IMR-90 (cell line): ENCODE measurements around the gene DLL1. TPM values are rescaled to one million over a fixed set of nuclear protein-coding genes. Genes with fewer than 3 reads are reported as not detected.

Source experiments
- ATAC-seq: fragments of 200-7000 bp; cut with Tn5 transposase; 2 replicates; pipeline ENCODE4 v1.9.1; 2020; ENCODE audit warnings: low read depth, mild to moderate bottlenecking, moderate library complexity
- BruUV-seq: library from RNA; stranded (reverse); fragments of 400-500 nt; replicated peaks from 2 replicates; lab custom pipeline; 2021; lab: Mats Ljungman, UMichigan
- CTCF ChIA-PET: fragments of 300-600 bp; formaldehyde crosslinking; extraction: SDS; loops from one replicate; lab custom pipeline; 2021; ENCODE audit warnings: antibody characterized with exemption; lab: Yijun Ruan, JAX
- POLR2A ChIA-PET: fragments of 300-600 bp; sonication (Branson Sonifier 250); formaldehyde crosslinking; loops from one replicate; lab custom pipeline; 2022; ENCODE audit warnings: antibody characterized with exemption; ENCODE audit not compliant: unreplicated experiment; lab: Charles Lee
- DNase-seq: peaks from one replicate; pipeline ENCODE4 v3.0.0; 2013
- H2AFZ ChIP-seq: replicated peaks from 2 replicates; pipeline ENCODE3; 2013; ENCODE audit warnings: low read length, mild to moderate bottlenecking; ENCODE audit not compliant: poor library complexity
- H2AK5ac ChIP-seq: 2 replicates; pipeline ENCODE4 v1.6.1; 2013; ENCODE audit warnings: low read depth, low read length, inconsistent platforms
- H2AK9ac ChIP-seq: replicated peaks from 2 replicates; pipeline ENCODE3; 2013; ENCODE audit warnings: mild to moderate bottlenecking, low read depth, low read length, moderate library complexity; ENCODE audit not compliant: poor library complexity
- H2BK120ac ChIP-seq: 2 replicates; pipeline ENCODE4 v1.6.1; 2013; ENCODE audit warnings: low read depth, low read length, inconsistent platforms
- H2BK15ac ChIP-seq: 3 replicates; pipeline ENCODE4 v1.6.1; 2013; ENCODE audit warnings: low read depth, low read length, inconsistent platforms
- H2BK20ac ChIP-seq: 2 replicates; pipeline ENCODE4 v1.6.1; 2013; ENCODE audit warnings: low read depth, mild to moderate bottlenecking, inconsistent platforms, low read length, moderate library complexity
- H2BK5ac ChIP-seq: 2 replicates; pipeline ENCODE4 v1.6.1; 2013; ENCODE audit warnings: mild to moderate bottlenecking, low read depth, low read length, inconsistent platforms; ENCODE audit not compliant: poor library complexity, severe bottlenecking
- H3K14ac ChIP-seq: replicated peaks from 2 replicates; pipeline ENCODE4 v1.6.1; 2013; ENCODE audit warnings: low read depth, low read length, inconsistent platforms
- H3K18ac ChIP-seq: 2 replicates; pipeline ENCODE4 v1.6.1; 2013; ENCODE audit warnings: low read depth, low read length, control low read depth
- H3K23ac ChIP-seq: 2 replicates; pipeline ENCODE4 v1.6.1; 2013; ENCODE audit warnings: low read depth, low read length, inconsistent platforms
- H3K27ac ChIP-seq: 2 replicates; pipeline ENCODE4 v1.5.1; 2013; ENCODE audit warnings: mild to moderate bottlenecking, control low read depth, low read length; ENCODE audit not compliant: insufficient read depth
- H3K27me3 ChIP-seq: 2 replicates; pipeline ENCODE4 v1.6.1; 2013; ENCODE audit warnings: low read length; ENCODE audit not compliant: control insufficient read depth, insufficient read depth
- H3K36me3 ChIP-seq: 2 replicates; pipeline ENCODE4 v1.6.1; 2013; ENCODE audit warnings: low read length, mixed read lengths; ENCODE audit not compliant: control insufficient read depth, insufficient read depth
- H3K4ac ChIP-seq: 2 replicates; pipeline ENCODE4 v1.6.1; 2013; ENCODE audit warnings: low read depth, low read length, inconsistent platforms
- H3K4me1 ChIP-seq: 2 replicates; pipeline ENCODE4 v1.6.1; 2013; ENCODE audit warnings: low read length, mixed read lengths; ENCODE audit not compliant: control insufficient read depth, insufficient read depth
- H3K4me2 ChIP-seq: 2 replicates; pipeline ENCODE4 v1.6.1; 2013; ENCODE audit warnings: low read depth, mild to moderate bottlenecking, control low read depth, low read length, moderate library complexity
- H3K4me3 ChIP-seq: 2 replicates; pipeline ENCODE4 v1.5.1; 2013; ENCODE audit warnings: low read depth, mild to moderate bottlenecking, control low read depth, low read length, moderate library complexity; ENCODE audit not compliant: insufficient read depth
- H3K56ac ChIP-seq: 2 replicates; pipeline ENCODE4 v1.6.1; 2013; ENCODE audit warnings: low read length, inconsistent platforms; ENCODE audit not compliant: insufficient read depth; ENCODE audit errors: extremely low read depth
- H3K79me1 ChIP-seq, 2 experiments: 2 replicates each; pipeline ENCODE4 v1.6.1; 2013; ENCODE audit warnings: low read length in 2 of 2, inconsistent platforms in 1 of 2, low read depth in 1 of 2
- H3K9ac ChIP-seq: 2 replicates; pipeline ENCODE4 v1.6.1; 2013; ENCODE audit warnings: low read depth, low read length, control low read depth
- H3K9me1 ChIP-seq: 2 replicates; pipeline ENCODE4 v1.6.1; 2013; ENCODE audit warnings: low read length, inconsistent platforms; ENCODE audit not compliant: insufficient read depth
- H3K9me3 ChIP-seq: 2 replicates; pipeline ENCODE4 v1.6.1; 2013; ENCODE audit warnings: low read length; ENCODE audit not compliant: control insufficient read depth, insufficient read depth
- H4K20me1 ChIP-seq: 2 replicates; pipeline ENCODE4 v1.6.1; 2013; ENCODE audit warnings: low read length, inconsistent platforms; ENCODE audit not compliant: insufficient read depth
- H4K5ac ChIP-seq: 2 replicates; pipeline ENCODE4 v1.6.1; 2013; ENCODE audit warnings: mild to moderate bottlenecking, low read depth, low read length, control low read depth
- H4K8ac ChIP-seq, 2 experiments: 2 replicates each; pipeline ENCODE4 v1.6.1; 2013; ENCODE audit warnings: low read depth in 2 of 2, low read length in 2 of 2, control low read depth in 1 of 2, inconsistent platforms in 1 of 2
- H4K91ac ChIP-seq: 2 replicates; pipeline ENCODE4 v1.6.1; 2013; ENCODE audit warnings: low read depth, low read length, inconsistent platforms; ENCODE audit not compliant: insufficient read depth
- BHLHE40 ChIP-seq: fragments of 150-350 bp; IDR thresholded peaks from 2 replicates; pipeline ENCODE4 v1.6.1; 2016; ENCODE audit warnings: mild to moderate bottlenecking, low read depth, low read length
- CTCF ChIP-seq: conservative IDR thresholded peaks from 2 replicates; pipeline ENCODE4 v1.5.1; 2012; ENCODE audit warnings: mild to moderate bottlenecking, low read depth, low read length, improper control_type of control experiment
- MAFK ChIP-seq: IDR thresholded peaks from 2 replicates; pipeline ENCODE4 v1.6.1; 2012; ENCODE audit warnings: low read depth, low read length, improper control_type of control experiment
- MAZ ChIP-seq: IDR thresholded peaks from 2 replicates; pipeline ENCODE4 v1.6.1; 2012; ENCODE audit warnings: low read depth, mild to moderate bottlenecking, low read length, improper control_type of control experiment, moderate library complexity, borderline replicate concordance
- POLR2A ChIP-seq: IDR thresholded peaks from 2 replicates; pipeline ENCODE4 v1.6.1; 2012; ENCODE audit warnings: mild to moderate bottlenecking, low read depth, low read length
- RAD21 ChIP-seq: IDR thresholded peaks from 2 replicates; pipeline ENCODE4 v1.6.1; 2012; ENCODE audit warnings: low read length, improper control_type of control experiment
- RCOR1 ChIP-seq: IDR thresholded peaks from 2 replicates; pipeline ENCODE4 v1.6.1; 2012; ENCODE audit warnings: mild to moderate bottlenecking, low read length, improper control_type of control experiment; ENCODE audit not compliant: insufficient replicate concordance
- RFX5 ChIP-seq: IDR thresholded peaks from 2 replicates; pipeline ENCODE4 v1.8.0; 2012; ENCODE audit warnings: low read depth, mild to moderate bottlenecking, low read length, moderate library complexity
- USF2 ChIP-seq: fragments of 150-350 bp; IDR thresholded peaks from 2 replicates; pipeline ENCODE4 v1.6.1; 2017; ENCODE audit warnings: mild to moderate bottlenecking, antibody characterized with exemption, low read length, low read depth
- WGBS, 2 experiments: methylation state at CpG; one replicate each; pipeline versions ENCODE4 v1.1.5 to v1.1.7; 2013; ENCODE audit warnings: missing lambda C conversion rate in 2 of 2; ENCODE audit not compliant: insufficient read length in 1 of 2; ENCODE audit errors: extremely low coverage in 2 of 2; 5-methylcytosine and 5-hydroxymethylcytosine counted together
- dilution Hi-C: fragments of 300-500 bp; cut with HindIII; formaldehyde crosslinking; loops from one replicate; pipeline ENCODE4 v1.14.3; 2018; ENCODE audit warnings: low sequenced_read_pairs; ENCODE audit not compliant: unreplicated experiment
- in situ Hi-C: fragments of 300-500 bp; cut with MboI; formaldehyde crosslinking; loops from 3 replicates; pipeline ENCODE4 v1.14.3; 2019; ENCODE audit warnings: low sequenced_read_pairs, inconsistent platforms, mixed read lengths
- intact Hi-C: fragments of 100-400 bp; cut with micrococcal nuclease; formaldehyde crosslinking; loops from 2 replicates; pipeline ENCODE4 v1.10.0; 2022
- polyA plus RNA-seq, 3 experiments: library from polyadenylated mRNA; depleted of rRNA; stranded (reverse); fragments of >200 nt; gene quantifications; 2 replicates each; pipeline ENCODE4 v1.2.3, GENCODE V29; 2012; ENCODE audit warnings: low replicate concordance in 1 of 3
- total RNA-seq: library from RNA; depleted of rRNA; stranded (reverse); fragments of >200 nt; gene quantifications from 2 replicates; pipeline ENCODE4 v1.2.3, GENCODE V29; 2012

DLL1 gene
- total and polyA plus RNA-seq, 2 of the 4 experiments (the other 2 are of a cell fraction) = under 0.01 to 0.31 TPM

GRCh38 chr6:170263410-170263809 lies 27.5 kb downstream of the DLL1 start:
- H2AK9ac ChIP-seq = peak overlapping the region; percentile 24
- H4K91ac ChIP-seq = no peak overlapping the region
- no peak overlapping the region for H3K9ac ChIP-seq
- H4K5ac ChIP-seq = no peak overlapping the region
- no peak overlapping the region for H2BK15ac ChIP-seq
- H3K4ac ChIP-seq = no peak overlapping the region
- no CpG with 5 or more reads among the region's 8 CpGs for WGBS, 2 experiments
- POLR2A ChIA-PET = no interaction called here
- no TSS peak for BruUV-seq
- H3K56ac ChIP-seq = no peak overlapping the region
- H3K9me3 ChIP-seq = no peaks in the 10 kb centered on the region
- no peaks in the 10 kb centered on the region for H3K36me3 ChIP-seq
- no peak overlapping the region for H3K4me3 ChIP-seq
- H3K23ac ChIP-seq = no peak overlapping the region
- intact Hi-C loops = no loop called here
- H3K14ac ChIP-seq = no peak overlapping the region
- no peak overlapping the region for H2BK20ac ChIP-seq
- dilution Hi-C loops = no loop called here
- no peaks in the 10 kb centered on the region for H4K20me1 ChIP-seq
- CTCF ChIA-PET = no interaction called here
- H3K18ac ChIP-seq = no peak overlapping the region
- H4K8ac ChIP-seq = no peak overlapping the region
- H2AFZ ChIP-seq = no peak overlapping the region
- TF ChIP-seq USF2 = no peak
- TF ChIP-seq MAFK = no peak
- no peak for TF ChIP-seq CTCF
- no peak for TF ChIP-seq BHLHE40
- TF ChIP-seq POLR2A = no peak
- no peak for TF ChIP-seq RAD21
- no peak for TF ChIP-seq MAZ
- TF ChIP-seq RFX5 = no peak
- TF ChIP-seq RCOR1 = no peak
- no peak for ATAC-seq
- no peaks in the 10 kb centered on the region for H3K79me1 ChIP-seq
- no peak overlapping the region for H2BK120ac ChIP-seq
- H3K4me2 ChIP-seq = no peak overlapping the region
- H2AK5ac ChIP-seq = no peak overlapping the region
- peaks cover 2% of the 10 kb centered on the region; the same call in 1 of the 2 replicates for H3K4me1 ChIP-seq
- in situ Hi-C loops = no loop called here
- DNase-seq = no peak
- no peak overlapping the region for H3K27ac ChIP-seq
- no peaks in the 10 kb centered on the region for H3K9me1 ChIP-seq
- peaks cover 5% of the 10 kb centered on the region; the same call in 1 of the 2 replicates for H3K27me3 ChIP-seq
- no peak overlapping the region for H2BK5ac ChIP-seq
